Neural progenitor cell (in vitro differentiated cells): ENCODE data around the gene ZNF223.

Experiments used
- CTCF ChIP-seq: fragments of 200-600 bp; sonication (generic); IDR thresholded peaks from 2 replicates; pipeline ENCODE4 v1.5.1; 2017; ENCODE audit warnings: antibody characterized with exemption, mild to moderate bottlenecking
- EZH2 ChIP-seq: fragments of 200-600 bp; sonication (generic); IDR thresholded peaks from 2 replicates; pipeline ENCODE4 v1.6.1; 2017; ENCODE audit warnings: antibody characterized with exemption, mild to moderate bottlenecking, moderate library complexity
- EZH2phosphoT487 ChIP-seq: fragments of 200-600 bp; sonication (generic); IDR thresholded peaks from 2 replicates; pipeline ENCODE4 v1.6.1; 2017; ENCODE audit warnings: antibody characterized with exemption

- TF ChIP-seq CTCF (no peak), EZH2 (no peak), EZH2phosphoT487 (no peak)
Observed at GRCh38 chr19:44092108-44092507, 40.3 kb downstream of the ZNF223 start.
